Measurements from ENCODE around the gene NUDT3. TPM values are rescaled to one million over a fixed set of nuclear protein-coding genes. Genes with fewer than 3 reads are reported as not detected.

NUDT3 gene
- total RNA-seq = 47.6 TPM
- long read RNA-seq, full-length matches to known transcripts = 55 of 68 reads
- long read RNA-seq, partial matches to known transcripts = 0 of 68 reads
- long read RNA-seq, other reads (novel, unspliced or antisense) = 13 of 68 reads

- intact Hi-C loops (cut with DNase I) = loop anchor here (1.0 to 10.0 kb wide), 5 partner anchors 22 to 143 kb away; partner anchors contain the start of gene SMIM29
- DNase-seq (ENCODE audit: missing footprints) = peak; percentile 97
- peak; percentile 94 for ATAC-seq
These were observed at the start of gene NUDT3 for GRCh38 chr6:34392497-34393190. NUDT3 (minus strand) TSS chr6:34392669; CDS start chr6:34392362, 307 bp downstream.

- ATAC-seq = no peak
- DNase-seq (ENCODE audit: missing footprints) = no peak
- intact Hi-C loops (cut with DNase I) = no loop called here
These were observed 49.1 kb upstream of the NUDT3 start for GRCh38 chr6:34441526-34441925.

GRCh38 chr6:34439442-34439841, 47.0 kb upstream of the NUDT3 start:
- DNase-seq (ENCODE audit: missing footprints) = no peak
- intact Hi-C loops (cut with DNase I) = no loop called here
- ATAC-seq = no peak

GRCh38 chr6:34438705-34439104, 46.2 kb upstream of the NUDT3 start:
- no peak for DNase-seq (ENCODE audit: missing footprints)
- no peak for ATAC-seq
- intact Hi-C loops (cut with DNase I) = no loop called here

- intact Hi-C loops (cut with DNase I) = no loop called here
- ATAC-seq (no peak), DNase-seq (ENCODE audit: missing footprints) (no peak)
These were observed 45.1 kb upstream of the NUDT3 start for GRCh38 chr6:34437644-34437970.

- intact Hi-C loops (cut with DNase I) = no loop called here
These were observed 44.6 kb upstream of the NUDT3 start for GRCh38 chr6:34436803-34437643.

GRCh38 chr6:34435916-34436315, 43.4 kb upstream of the NUDT3 start:
- ATAC-seq = no peak
- intact Hi-C loops (cut with DNase I) = no loop called here
- no peak for DNase-seq (ENCODE audit: missing footprints)

More at GRCh38 chr6:34436803-34437643, 44.6 kb upstream of the NUDT3 start:
- ATAC-seq (no peak), DNase-seq (ENCODE audit: missing footprints) (no peak)

GRCh38 chr6:34425498-34426410, 33.3 kb upstream of the NUDT3 start, which contains the start of gene RPS10:
RPS10 (minus strand) TSS chr6:34426069; CDS start chr6:34425221, 848 bp downstream.
- intact Hi-C loops (cut with DNase I) = loop anchor here (1.0 kb wide), 1 partner anchor 30 kb away; no protein-coding TSS in a partner anchor
- DNase-seq (ENCODE audit: missing footprints) (peak; percentile 97), ATAC-seq (peak; percentile 99)

GRCh38 chr6:34425132-34425497, 32.6 kb upstream of the NUDT3 start:
- intact Hi-C loops (cut with DNase I) = no loop called here
- DNase-seq (ENCODE audit: missing footprints) (no peak), ATAC-seq (no peak)

- ATAC-seq (no peak), DNase-seq (ENCODE audit: missing footprints) (no peak)
- intact Hi-C loops (cut with DNase I) = no loop called here
These were observed 32.0 kb upstream of the NUDT3 start for GRCh38 chr6:34424200-34425131.

- ATAC-seq (no peak), DNase-seq (ENCODE audit: missing footprints) (no peak)
- intact Hi-C loops (cut with DNase I) = no loop called here
These were observed 30.8 kb upstream of the NUDT3 start for GRCh38 chr6:34423254-34423653.

- intact Hi-C loops (cut with DNase I) = no loop called here
- ATAC-seq (no peak), DNase-seq (ENCODE audit: missing footprints) (no peak)
These were observed 25.9 kb upstream of the NUDT3 start for GRCh38 chr6:34418367-34418766.

GRCh38 chr6:34416877-34417371, 24.5 kb upstream of the NUDT3 start:
- no peak for ATAC-seq
- no peak for DNase-seq (ENCODE audit: missing footprints)

GRCh38 chr6:34414999-34415858, 22.8 kb upstream of the NUDT3 start:
- peak; percentile 94 for ATAC-seq
- intact Hi-C loops (cut with DNase I) = loop anchor here (1.0 to 2.0 kb wide), 3 partner anchors 22 to 219 kb away; partner anchors contain the start of genes NUDT3 and SMIM29
- DNase-seq (ENCODE audit: missing footprints) = no peak

More at GRCh38 chr6:34416877-34417371, 24.5 kb upstream of the NUDT3 start:
- intact Hi-C loops (cut with DNase I) = no loop called here

- DNase-seq (ENCODE audit: missing footprints) (no peak), ATAC-seq (no peak)
- intact Hi-C loops (cut with DNase I) = no loop called here
These were observed 20.3 kb upstream of the NUDT3 start for GRCh38 chr6:34412643-34413214.

GRCh38 chr6:34412016-34412415, 19.5 kb upstream of the NUDT3 start:
- intact Hi-C loops (cut with DNase I) = no loop called here
- ATAC-seq (no peak), DNase-seq (ENCODE audit: missing footprints) (no peak)
